Tibial artery (tissue), 4 donors: ENCODE results near the gene GPR50.

Source experiments
- DNase-seq, 2 donors: peaks; one replicate each; pipeline ENCODE4 v3.0.0-alpha.2; 2019
- H3K27ac ChIP-seq, 2 donors: fragments of 200-600 bp; sonication (generic) in 1 of 2; 1 replicate in 1 of 2; 2 replicates in 1 of 2; pipeline ENCODE4 v1.5.1; 2018 to 2019; ENCODE audit warnings: mild to moderate bottlenecking in 1 of 2
- H3K27me3 ChIP-seq, 2 donors: fragments of 200-600 bp; sonication (generic) in 1 of 2; one replicate each; pipeline versions ENCODE4 v1.5.1 to v1.6.0; 2016 to 2019
- H3K36me3 ChIP-seq, 3 donors: fragments of 200-600 bp; sonication (generic) in 2 of 3; one replicate each; pipeline ENCODE4 v1.5.1; 2016 to 2019; ENCODE audit warnings: mild to moderate bottlenecking in 2 of 3
- H3K4me1 ChIP-seq, 4 donors: fragments of 200-600 bp; sonication (generic) in 2 of 4; 1 replicate in 3 of 4; 2 replicates in 1 of 4; pipeline ENCODE4 v1.5.1; 2016 to 2019
- H3K4me3 ChIP-seq, 2 donors: fragments of 200-600 bp; sonication (generic) in 1 of 2; 1 replicate in 1 of 2; 2 replicates in 1 of 2; pipeline ENCODE4 v1.5.1; 2018 to 2019; ENCODE audit warnings: mild to moderate bottlenecking in 2 of 2
- H3K9me3 ChIP-seq, 3 donors: fragments of 200-600 bp; sonication (generic) in 1 of 3; one replicate each; pipeline ENCODE4 v1.5.1; 2016 to 2019
- intact Hi-C: fragments of 100-400 bp; cut with DNase I; formaldehyde crosslinking; loops from one replicate; pipeline ENCODE4 v1.15.0; 2023; ENCODE audit warnings: low total_unique reads
- TF ChIP-seq, protein P1 (sequence below), 2 experiments: fragments of 200-600 bp in 1 of 2; fragments of 450-650 bp in 1 of 2; IDR thresholded peaks; one replicate each; pipeline ENCODE4 v1.5.1; 2017 to 2019; ENCODE audit warnings: antibody characterized with exemption in 2 of 2, mild to moderate bottlenecking in 1 of 2, moderate library complexity in 1 of 2

GPR50 gene

DNA sequence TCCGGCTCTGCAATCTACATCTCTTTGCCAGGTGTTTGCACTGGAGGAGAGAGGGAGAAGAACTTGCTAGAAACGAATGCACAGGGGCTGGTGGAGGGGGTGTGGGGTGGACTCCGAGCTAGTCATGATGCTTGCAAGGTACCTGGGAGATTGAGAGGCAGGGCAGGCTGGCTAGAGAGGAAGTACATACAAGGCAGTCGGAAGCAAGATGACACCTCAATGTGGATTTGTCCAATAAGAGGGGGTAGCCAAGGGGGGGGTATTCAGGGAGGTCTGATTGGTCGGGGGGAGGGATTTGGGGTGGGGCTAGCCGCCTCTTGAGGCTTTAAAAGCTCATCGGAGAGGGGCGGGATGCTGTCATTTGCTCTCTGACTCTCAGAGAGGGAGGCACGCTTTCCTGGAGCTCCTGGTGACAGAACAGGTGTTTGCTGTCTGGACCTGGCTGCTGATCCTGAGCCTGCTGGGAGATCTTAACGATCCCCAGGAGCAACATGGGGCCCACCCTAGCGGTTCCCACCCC, at the start of gene GPR50:
GPR50 (plus strand) TSS at position 354 of the 520 bp plus-strand sequence; CDS start at position 492, 138 bp downstream.
- intact Hi-C loops, result no loop called here
- no peaks in the 10 kb centered on the region for H3K36me3 ChIP-seq
- no peak within 1 kb of the TSS for H3K27ac ChIP-seq
- DNase-seq, result no peak
- peaks cover 0 to 40% of the 10 kb centered on the region in 2 donors for H3K27me3 ChIP-seq
- H3K9me3 ChIP-seq, result peaks cover 0 to 18% (median 11%) of the 10 kb centered on the region in 3 donors
- peak within 1 kb of the TSS in 1 of 2 donors; percentile 36 for H3K4me3 ChIP-seq
- TF ChIP-seq, protein P1, sequence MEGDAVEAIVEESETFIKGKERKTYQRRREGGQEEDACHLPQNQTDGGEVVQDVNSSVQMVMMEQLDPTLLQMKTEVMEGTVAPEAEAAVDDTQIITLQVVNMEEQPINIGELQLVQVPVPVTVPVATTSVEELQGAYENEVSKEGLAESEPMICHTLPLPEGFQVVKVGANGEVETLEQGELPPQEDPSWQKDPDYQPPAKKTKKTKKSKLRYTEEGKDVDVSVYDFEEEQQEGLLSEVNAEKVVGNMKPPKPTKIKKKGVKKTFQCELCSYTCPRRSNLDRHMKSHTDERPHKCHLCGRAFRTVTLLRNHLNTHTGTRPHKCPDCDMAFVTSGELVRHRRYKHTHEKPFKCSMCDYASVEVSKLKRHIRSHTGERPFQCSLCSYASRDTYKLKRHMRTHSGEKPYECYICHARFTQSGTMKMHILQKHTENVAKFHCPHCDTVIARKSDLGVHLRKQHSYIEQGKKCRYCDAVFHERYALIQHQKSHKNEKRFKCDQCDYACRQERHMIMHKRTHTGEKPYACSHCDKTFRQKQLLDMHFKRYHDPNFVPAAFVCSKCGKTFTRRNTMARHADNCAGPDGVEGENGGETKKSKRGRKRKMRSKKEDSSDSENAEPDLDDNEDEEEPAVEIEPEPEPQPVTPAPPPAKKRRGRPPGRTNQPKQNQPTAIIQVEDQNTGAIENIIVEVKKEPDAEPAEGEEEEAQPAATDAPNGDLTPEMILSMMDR (IDR thresholded peaks at IDR 0.05), result no peak
- peaks cover 0 to 14% (median 5%) of the 10 kb centered on the region in 4 donors for H3K4me1 ChIP-seq

DNA sequence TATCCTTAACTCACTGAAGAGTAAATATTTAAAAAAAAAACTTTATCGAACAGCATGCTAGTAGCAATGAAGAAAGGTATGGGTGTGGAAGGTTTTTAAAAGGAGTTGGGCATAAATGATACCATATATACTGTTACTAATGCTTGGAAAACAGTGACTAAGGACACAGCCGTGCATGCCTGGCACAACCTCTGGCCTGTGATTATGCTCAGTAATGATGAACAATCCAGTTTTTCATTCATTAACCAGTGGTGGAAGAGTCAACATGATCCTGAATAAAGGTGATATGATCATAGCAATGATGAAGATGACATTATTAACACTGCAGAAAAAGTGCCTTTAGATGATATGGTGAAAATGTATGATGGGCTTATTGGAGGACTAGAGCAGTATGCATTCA, 43.9 kb upstream of the GPR50 start:
- no peaks in the 10 kb centered on the region for H3K36me3 ChIP-seq
- TF ChIP-seq, protein P1 (IDR thresholded peaks at IDR 0.05), result no peak
- intact Hi-C loops, result no loop called here
- H3K27me3 ChIP-seq, result no peaks in the 10 kb centered on the region
- no peak overlapping the region for H3K27ac ChIP-seq
- H3K4me3 ChIP-seq, result no peak overlapping the region
- H3K4me1 ChIP-seq, result no peaks in the 10 kb centered on the region
- DNase-seq, result no peak
- H3K9me3 ChIP-seq, result no peaks in the 10 kb centered on the region

DNA sequence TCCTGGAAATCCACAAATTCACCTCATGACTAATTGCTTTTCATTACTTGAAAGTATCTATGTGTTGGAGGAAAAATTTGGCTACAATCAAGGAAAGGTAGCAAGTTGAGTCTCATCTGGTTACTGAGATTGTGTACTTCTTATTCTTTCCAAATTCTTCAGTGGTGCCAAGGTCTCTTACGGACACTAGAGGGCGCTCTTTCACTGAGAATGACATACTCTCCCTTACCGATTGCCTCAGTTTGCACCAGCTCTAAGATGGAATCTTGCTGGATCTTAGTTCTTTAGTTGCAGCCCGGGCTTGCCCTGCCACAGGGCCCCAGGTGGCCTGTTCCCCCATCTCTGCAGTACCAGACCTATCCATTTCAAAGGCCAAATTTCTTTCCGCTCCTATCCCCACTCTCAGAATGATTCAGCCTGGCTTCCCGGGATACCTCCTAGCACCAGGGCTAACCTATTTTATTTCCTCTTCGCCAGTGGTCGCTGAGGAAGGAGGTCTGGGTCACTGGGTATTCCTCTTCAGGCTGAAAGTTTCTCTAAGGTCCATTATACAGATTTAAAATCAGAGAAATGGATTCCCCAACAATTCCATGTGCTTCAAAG, 24.6 kb upstream of the GPR50 start:
- no peak overlapping the region for H3K27ac ChIP-seq
- H3K4me1 ChIP-seq, result no peaks in the 10 kb centered on the region
- no peaks in the 10 kb centered on the region for H3K27me3 ChIP-seq
- intact Hi-C loops, result loop anchor here (2.0 kb wide), 1 partner anchor 575 kb away; no protein-coding TSS in a partner anchor
- TF ChIP-seq, protein P1 (IDR thresholded peaks at IDR 0.05), result peak; percentile 45 to 52
- H3K36me3 ChIP-seq, result no peaks in the 10 kb centered on the region
- peak in 1 of 2 donors; percentile 21 for DNase-seq
- no peaks in the 10 kb centered on the region for H3K9me3 ChIP-seq
- no peak overlapping the region for H3K4me3 ChIP-seq

DNA sequence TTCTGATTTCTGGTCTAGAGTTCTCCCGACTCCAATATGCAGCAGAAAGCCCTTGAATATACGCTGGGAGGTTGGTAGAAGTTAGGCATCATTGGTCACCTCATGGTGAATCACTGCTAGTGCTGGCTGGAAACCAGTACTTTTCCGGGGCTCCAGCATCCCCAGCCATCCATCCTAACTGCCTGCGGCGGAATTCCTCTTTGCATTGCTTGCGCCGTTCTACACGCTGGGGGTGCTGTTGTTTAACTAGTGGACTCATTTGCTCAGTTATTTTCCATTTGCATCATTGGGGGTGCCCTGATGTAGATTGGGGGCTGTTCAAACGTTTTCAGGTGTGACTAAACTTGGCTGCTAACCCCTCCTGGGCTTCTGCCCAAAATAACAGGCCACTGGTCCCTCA, 23.3 kb upstream of the GPR50 start:
- DNase-seq, result no peak
- Histone ChIP-seq H3K27me3 (no peaks in the 10 kb centered on the region), H3K27ac (no peak overlapping the region), H3K4me3 (no peak overlapping the region), H3K36me3 (no peaks in the 10 kb centered on the region), H3K4me1 (no peaks in the 10 kb centered on the region), H3K9me3 (no peaks in the 10 kb centered on the region)
- intact Hi-C loops, result loop anchor here (2.0 kb wide), 1 partner anchor 574 kb away; no protein-coding TSS in a partner anchor
- TF ChIP-seq, protein P1 (IDR thresholded peaks at IDR 0.05), result no peak

DNA sequence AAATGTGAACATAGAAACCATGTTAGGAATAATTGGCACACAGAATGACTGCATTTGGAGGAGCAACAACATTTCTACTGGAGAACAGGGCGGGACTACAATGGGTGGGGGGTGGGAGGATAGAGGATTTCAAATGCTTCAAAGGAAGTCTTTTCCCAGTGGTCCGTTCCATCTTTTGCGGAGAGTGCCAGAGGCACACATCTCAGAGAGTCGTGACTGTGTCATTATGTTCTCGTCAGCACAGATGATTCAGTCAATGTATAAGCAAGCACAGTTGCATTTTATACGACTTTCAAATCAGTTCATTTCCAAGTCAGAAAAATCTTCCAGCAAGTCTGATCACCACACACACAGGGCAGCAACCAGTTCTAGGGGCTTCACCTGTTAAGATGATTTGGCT, 22.7 kb upstream of the GPR50 start:
- DNase-seq, result no peak
- Histone ChIP-seq H3K9me3 (no peaks in the 10 kb centered on the region), H3K27me3 (no peaks in the 10 kb centered on the region), H3K4me1 (no peaks in the 10 kb centered on the region), H3K4me3 (no peak overlapping the region), H3K36me3 (no peaks in the 10 kb centered on the region), H3K27ac (no peak overlapping the region)
- TF ChIP-seq, protein P1 (IDR thresholded peaks at IDR 0.05), result no peak
- intact Hi-C loops, result loop anchor here (2.0 kb wide), 1 partner anchor 573 kb away; no protein-coding TSS in a partner anchor
